COR-L47 (cell line): ENCODE data around the gene SND1.
A peak's percentile ranks its signal among the peaks of the same experiment; 100 is the strongest.

ENCODE experiments used
- DNase-seq: peaks from one replicate; lab custom pipeline; 2025; lab: John Stamatoyannopoulos, UW

SND1 gene

GRCh38 chr7:127799535-127800305 lies 147.7 kb downstream of the SND1 start:
- DNase-seq = peak; percentile 24

- no peak for DNase-seq
Measured at GRCh38 chr7:127802845-127803244, 150.9 kb downstream of the SND1 start.

GRCh38 chr7:127803626-127804025 lies 151.6 kb downstream of the SND1 start:
- no peak for DNase-seq

GRCh38 chr7:127807340-127807739 lies 155.3 kb downstream of the SND1 start:
- DNase-seq = no peak

GRCh38 chr7:127807829-127808228 lies 155.8 kb downstream of the SND1 start:
- DNase-seq = no peak

- no peak for DNase-seq
Measured at GRCh38 chr7:127809261-127809702, 157.3 kb downstream of the SND1 start.

GRCh38 chr7:127810113-127810512 lies 158.1 kb downstream of the SND1 start:
- DNase-seq = no peak

- no peak for DNase-seq
Measured at GRCh38 chr7:127810696-127811660, 159.0 kb downstream of the SND1 start.

- no peak for DNase-seq
Measured at GRCh38 chr7:127812540-127812939, 160.5 kb downstream of the SND1 start.

- DNase-seq = no peak
Measured at GRCh38 chr7:127813991-127814541, 162.1 kb downstream of the SND1 start.

- no peak for DNase-seq
Measured at GRCh38 chr7:127815631-127816145, 163.7 kb downstream of the SND1 start.

GRCh38 chr7:127816354-127817190 lies 164.6 kb downstream of the SND1 start:
- DNase-seq = no peak

- DNase-seq = no peak
Measured at GRCh38 chr7:127817466-127817865, 165.5 kb downstream of the SND1 start.

GRCh38 chr7:127818306-127818705 lies 166.3 kb downstream of the SND1 start:
- DNase-seq = no peak

GRCh38 chr7:127819975-127820731 lies 168.2 kb downstream of the SND1 start:
- DNase-seq = no peak

GRCh38 chr7:127820732-127821085 lies 168.7 kb downstream of the SND1 start:
- no peak for DNase-seq

GRCh38 chr7:127821146-127821545 lies 169.2 kb downstream of the SND1 start:
- no peak for DNase-seq

- DNase-seq = no peak
Measured at GRCh38 chr7:127822822-127823508, 171.0 kb downstream of the SND1 start.

GRCh38 chr7:127824682-127825081 lies 172.7 kb downstream of the SND1 start:
- DNase-seq = no peak

- DNase-seq = no peak
Measured at GRCh38 chr7:127828843-127829500, 177.0 kb downstream of the SND1 start.
